A549 (cell line): Measurements from ENCODE around the gene AAMDC.

Source experiments
- CHD4 ChIP-seq: fragments of 200-600 bp; sonication (generic); IDR thresholded peaks from 2 replicates; pipeline ENCODE4 v1.6.1; 2016; ENCODE audit warnings: antibody characterized with exemption, mild to moderate bottlenecking, borderline replicate concordance
- NR3C1 ChIP-seq: fragments of >200 bp; sonication (Bioruptor Twin); formaldehyde crosslinking; IDR thresholded peaks from 3 replicates; pipeline ENCODE4 v1.6.1; 2017

GRCh38 chr11:77851503-77851902 is 30.6 kb downstream of the AAMDC start:
- no peak for TF ChIP-seq NR3C1
- no peak for TF ChIP-seq CHD4
